KMS-11 (cell line): ENCODE data around the gene KIF17.
"Not testable (repeated sequence)": the region's sequence is repeated elsewhere in the genome, so short reads cannot be mapped to it uniquely, and the experiment has no call there.

ENCODE experiments used
- H2AFZ ChIP-seq: fragments of 200-600 bp; sonication (generic); 2 replicates; pipeline ENCODE4 v1.6.1; 2016; ENCODE audit warnings: antibody characterized with exemption, mixed run types, low read depth
- H3K27ac ChIP-seq: fragments of 200-600 bp; sonication (generic); 2 replicates; pipeline ENCODE4 v1.6.1; 2016; ENCODE audit warnings: mild to moderate bottlenecking, mixed run types
- H3K27me3 ChIP-seq: fragments of 200-600 bp; sonication (generic); 2 replicates; pipeline ENCODE4 v1.6.1; 2017; ENCODE audit warnings: mild to moderate bottlenecking, low read depth, mixed run types, moderate library complexity; ENCODE audit not compliant: insufficient read depth
- H3K36me3 ChIP-seq: fragments of 200-600 bp; sonication (generic); 2 replicates; pipeline ENCODE4 v1.6.1; 2017; ENCODE audit warnings: mild to moderate bottlenecking, mixed run types; ENCODE audit not compliant: insufficient read depth
- H3K4me1 ChIP-seq: fragments of 200-600 bp; sonication (generic); 2 replicates; pipeline ENCODE4 v1.6.1; 2016; ENCODE audit warnings: mild to moderate bottlenecking, low read depth, mixed run types; ENCODE audit not compliant: poor library complexity, severe bottlenecking
- H3K4me2 ChIP-seq: fragments of 200-600 bp; sonication (generic); 2 replicates; pipeline ENCODE4 v1.7.0; 2016; ENCODE audit warnings: mild to moderate bottlenecking, mixed run types
- H3K4me3 ChIP-seq: fragments of 200-600 bp; sonication (generic); IDR thresholded peaks from 2 replicates; pipeline ENCODE4 v1.6.1; 2017; ENCODE audit warnings: low read depth, low read length, mixed read lengths; ENCODE audit not compliant: insufficient read depth
- H3K79me2 ChIP-seq: fragments of 200-600 bp; sonication (generic); 2 replicates; pipeline ENCODE4 v1.6.1; 2016; ENCODE audit warnings: low read depth, mixed run types; ENCODE audit not compliant: insufficient read depth
- H3K9ac ChIP-seq: fragments of 200-600 bp; sonication (generic); 2 replicates; pipeline ENCODE4 v1.6.1; 2016; ENCODE audit warnings: mild to moderate bottlenecking, mixed run types
- H4K20me1 ChIP-seq: fragments of 200-600 bp; sonication (generic); 2 replicates; pipeline ENCODE4 v1.6.1; 2016; ENCODE audit warnings: mild to moderate bottlenecking, mixed run types; ENCODE audit not compliant: insufficient read depth
- CTCF ChIP-seq: fragments of 200-600 bp; sonication (generic); conservative IDR thresholded peaks from 2 replicates; pipeline ENCODE4 v1.6.1; 2017; ENCODE audit warnings: low read depth, mild to moderate bottlenecking, antibody characterized with exemption, low read length, moderate library complexity, mixed read lengths

Gene KIF17

GRCh38 chr1:20678599-20678998 is 39.2 kb downstream of the KIF17 start:
- H3K36me3 ChIP-seq: no peaks in the 10 kb centered on the region
- H3K4me2 ChIP-seq: peak overlapping the region; percentile 61; the same call in 1 of the 2 replicates
- no peaks in the 10 kb centered on the region for H4K20me1 ChIP-seq
- H3K4me3 ChIP-seq: no peak overlapping the region
- no peak overlapping the region for H3K9ac ChIP-seq
- no peak for TF ChIP-seq CTCF
- no peak overlapping the region for H3K27ac ChIP-seq
- peaks cover 19% of the 10 kb centered on the region for H3K4me1 ChIP-seq
- no peaks in the 10 kb centered on the region for H3K79me2 ChIP-seq
- no peak overlapping the region for H2AFZ ChIP-seq
- peaks cover 91% of the 10 kb centered on the region for H3K27me3 ChIP-seq

GRCh38 chr1:20673626-20674025 is 44.2 kb downstream of the KIF17 start:
- not testable (repeated sequence) for H3K4me3 ChIP-seq, H3K79me2 ChIP-seq, H3K36me3 ChIP-seq, H3K27ac ChIP-seq, H4K20me1 ChIP-seq, H2AFZ ChIP-seq, H3K4me2 ChIP-seq, H3K9ac ChIP-seq
- Histone ChIP-seq H3K4me1 (peaks cover 10% of the 10 kb centered on the region), H3K27me3 (peaks cover 78% of the 10 kb centered on the region)

GRCh38 chr1:20672265-20672632 is 45.6 kb downstream of the KIF17 start:
- TF ChIP-seq CTCF: no peak
- no peak overlapping the region for H3K4me3 ChIP-seq
- H4K20me1 ChIP-seq: no peaks in the 10 kb centered on the region
- H3K4me1 ChIP-seq: no peaks in the 10 kb centered on the region
- no peak overlapping the region for H2AFZ ChIP-seq
- H3K27ac ChIP-seq: no peak overlapping the region
- H3K4me2 ChIP-seq: no peak overlapping the region
- no peak overlapping the region for H3K9ac ChIP-seq
- H3K36me3 ChIP-seq: no peaks in the 10 kb centered on the region
- no peaks in the 10 kb centered on the region for H3K79me2 ChIP-seq
- H3K27me3 ChIP-seq: peaks cover 65% of the 10 kb centered on the region

GRCh38 chr1:20670936-20671335 is 46.9 kb downstream of the KIF17 start:
- H2AFZ ChIP-seq: no peak overlapping the region
- no peak overlapping the region for H3K4me2 ChIP-seq
- peaks cover 52% of the 10 kb centered on the region for H3K27me3 ChIP-seq
- no peak overlapping the region for H3K4me3 ChIP-seq
- no peak overlapping the region for H3K27ac ChIP-seq
- H4K20me1 ChIP-seq: no peaks in the 10 kb centered on the region
- no peaks in the 10 kb centered on the region for H3K4me1 ChIP-seq
- H3K9ac ChIP-seq: no peak overlapping the region
- no peaks in the 10 kb centered on the region for H3K36me3 ChIP-seq
- no peaks in the 10 kb centered on the region for H3K79me2 ChIP-seq
- no peak for TF ChIP-seq CTCF

- no peak overlapping the region for H2AFZ ChIP-seq
- H4K20me1 ChIP-seq: no peaks in the 10 kb centered on the region
These were observed 49.2 kb downstream of the KIF17 start for GRCh38 chr1:20668581-20668980.

More at GRCh38 chr1:20668581-20668980, 49.2 kb downstream of the KIF17 start:
- H3K4me3 ChIP-seq: no peak overlapping the region
- H3K4me2 ChIP-seq: no peak overlapping the region
- H3K27ac ChIP-seq: no peak overlapping the region
- no peak for TF ChIP-seq CTCF
- H3K4me1 ChIP-seq: no peaks in the 10 kb centered on the region
- H3K79me2 ChIP-seq: no peaks in the 10 kb centered on the region
- no peaks in the 10 kb centered on the region for H3K36me3 ChIP-seq
- H3K9ac ChIP-seq: no peak overlapping the region
- peaks cover 28% of the 10 kb centered on the region for H3K27me3 ChIP-seq
